PC-9 (cell line): ENCODE measurements around the gene DNAJC11.

Source experiments
- EZH2 ChIP-seq: fragments of 200-600 bp; sonication (generic); IDR thresholded peaks from 2 replicates; pipeline ENCODE4 v1.8.0; 2017; ENCODE audit warnings: antibody characterized with exemption, low read depth
- TF ChIP-seq, protein P1 (sequence below): fragments of 200-600 bp; sonication (generic); conservative IDR thresholded peaks from 2 replicates; pipeline ENCODE4 v1.6.1; 2017; ENCODE audit warnings: mixed run types, antibody characterized with exemption, mild to moderate bottlenecking, moderate library complexity

DNA sequence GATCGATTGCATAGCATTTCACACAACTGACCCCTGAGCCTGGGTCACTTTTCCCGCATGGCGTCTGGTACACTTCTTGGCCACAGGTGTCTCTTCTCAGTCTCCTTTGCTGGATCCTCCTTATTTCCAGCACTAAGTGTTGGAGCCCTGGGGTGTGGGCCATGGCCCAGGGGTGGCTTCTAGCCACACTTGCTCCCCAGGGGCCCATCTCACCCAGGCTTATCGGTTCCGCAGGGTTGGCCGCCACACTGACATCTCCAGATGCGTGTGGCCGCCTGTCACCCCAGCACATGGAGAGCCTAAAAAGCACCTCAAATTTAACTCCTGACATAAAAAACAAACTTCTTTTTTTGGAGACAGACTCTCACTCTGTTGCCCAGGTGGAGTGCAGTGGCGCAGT is 74.6 kb downstream of the DNAJC11 start:
- TF ChIP-seq, protein P1, sequence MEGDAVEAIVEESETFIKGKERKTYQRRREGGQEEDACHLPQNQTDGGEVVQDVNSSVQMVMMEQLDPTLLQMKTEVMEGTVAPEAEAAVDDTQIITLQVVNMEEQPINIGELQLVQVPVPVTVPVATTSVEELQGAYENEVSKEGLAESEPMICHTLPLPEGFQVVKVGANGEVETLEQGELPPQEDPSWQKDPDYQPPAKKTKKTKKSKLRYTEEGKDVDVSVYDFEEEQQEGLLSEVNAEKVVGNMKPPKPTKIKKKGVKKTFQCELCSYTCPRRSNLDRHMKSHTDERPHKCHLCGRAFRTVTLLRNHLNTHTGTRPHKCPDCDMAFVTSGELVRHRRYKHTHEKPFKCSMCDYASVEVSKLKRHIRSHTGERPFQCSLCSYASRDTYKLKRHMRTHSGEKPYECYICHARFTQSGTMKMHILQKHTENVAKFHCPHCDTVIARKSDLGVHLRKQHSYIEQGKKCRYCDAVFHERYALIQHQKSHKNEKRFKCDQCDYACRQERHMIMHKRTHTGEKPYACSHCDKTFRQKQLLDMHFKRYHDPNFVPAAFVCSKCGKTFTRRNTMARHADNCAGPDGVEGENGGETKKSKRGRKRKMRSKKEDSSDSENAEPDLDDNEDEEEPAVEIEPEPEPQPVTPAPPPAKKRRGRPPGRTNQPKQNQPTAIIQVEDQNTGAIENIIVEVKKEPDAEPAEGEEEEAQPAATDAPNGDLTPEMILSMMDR, result no peak
- TF ChIP-seq EZH2, result no peak
